Keratinocyte (primary cell): ENCODE measurements around the gene CLDN20.

Experiments
- EZH2 ChIP-seq: IDR thresholded peaks from one replicate; pipeline ENCODE4 v1.6.1; 2012; ENCODE audit warnings: inconsistent platforms, mild to moderate bottlenecking, low read length, moderate library complexity
- TF ChIP-seq, protein P1 (sequence below), 3 experiments: IDR thresholded peaks in 1 of 3; conservative IDR thresholded peaks in 1 of 3; optimal IDR thresholded peaks in 1 of 3; 2 replicates in 2 of 3; 3 replicates in 1 of 3; pipeline versions ENCODE3 to v1.5.1; 2011; ENCODE audit warnings: low read length in 3 of 3, mild to moderate bottlenecking in 3 of 3, moderate library complexity in 2 of 3, control low read depth in 1 of 3, inconsistent platforms in 1 of 3; ENCODE audit not compliant: insufficient read depth in 2 of 3; ENCODE audit errors: extremely low read depth in 1 of 3

DNA sequence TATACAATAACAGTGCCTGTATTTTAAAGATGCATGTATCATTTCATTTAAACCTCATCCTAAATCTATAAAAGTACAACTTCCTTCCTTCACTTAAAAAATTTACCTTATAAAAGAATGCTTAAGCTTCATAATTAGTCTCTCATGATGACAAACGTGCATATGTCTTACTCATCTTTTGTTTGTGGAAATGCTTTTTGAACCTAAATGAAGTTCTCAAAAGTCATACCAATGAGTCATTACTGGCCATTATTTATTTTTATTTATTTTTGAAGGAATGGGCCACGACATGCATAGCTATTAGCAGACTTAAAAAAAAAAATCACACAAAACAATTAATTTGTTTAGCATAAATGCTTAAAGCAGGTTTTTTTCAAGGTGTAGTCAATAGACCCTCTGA lies 46.8 kb downstream of the CLDN20 start:
- TF ChIP-seq, protein P1, sequence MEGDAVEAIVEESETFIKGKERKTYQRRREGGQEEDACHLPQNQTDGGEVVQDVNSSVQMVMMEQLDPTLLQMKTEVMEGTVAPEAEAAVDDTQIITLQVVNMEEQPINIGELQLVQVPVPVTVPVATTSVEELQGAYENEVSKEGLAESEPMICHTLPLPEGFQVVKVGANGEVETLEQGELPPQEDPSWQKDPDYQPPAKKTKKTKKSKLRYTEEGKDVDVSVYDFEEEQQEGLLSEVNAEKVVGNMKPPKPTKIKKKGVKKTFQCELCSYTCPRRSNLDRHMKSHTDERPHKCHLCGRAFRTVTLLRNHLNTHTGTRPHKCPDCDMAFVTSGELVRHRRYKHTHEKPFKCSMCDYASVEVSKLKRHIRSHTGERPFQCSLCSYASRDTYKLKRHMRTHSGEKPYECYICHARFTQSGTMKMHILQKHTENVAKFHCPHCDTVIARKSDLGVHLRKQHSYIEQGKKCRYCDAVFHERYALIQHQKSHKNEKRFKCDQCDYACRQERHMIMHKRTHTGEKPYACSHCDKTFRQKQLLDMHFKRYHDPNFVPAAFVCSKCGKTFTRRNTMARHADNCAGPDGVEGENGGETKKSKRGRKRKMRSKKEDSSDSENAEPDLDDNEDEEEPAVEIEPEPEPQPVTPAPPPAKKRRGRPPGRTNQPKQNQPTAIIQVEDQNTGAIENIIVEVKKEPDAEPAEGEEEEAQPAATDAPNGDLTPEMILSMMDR (optimal IDR thresholded peaks at IDR 0.05 in 1 of 3, IDR thresholded peaks at IDR 0.05 in 1 of 3, conservative IDR thresholded peaks at IDR 0.05 in 1 of 3; ENCODE audit: extremely low read depth in 1 of 3, insufficient read depth in 2 of 3, low read length in 3 of 3) = no peak
- no peak for TF ChIP-seq EZH2
